PFSK-1 (cell line): ENCODE measurements around the gene CLIC3.

Source experiments
- FOXP2 ChIP-seq: optimal IDR thresholded peaks from 2 replicates; pipeline ENCODE3; 2011; ENCODE audit warnings: borderline replicate concordance, control low read depth, inconsistent platforms; ENCODE audit not compliant: insufficient read depth; ENCODE audit errors: extremely low read length, extremely low read depth
- POLR2AphosphoS5 ChIP-seq: IDR thresholded peaks from 2 replicates; pipeline ENCODE4 v1.6.1; 2012; ENCODE audit warnings: low read depth, mild to moderate bottlenecking, control low read depth, low read length, moderate library complexity
- SIN3A ChIP-seq: IDR thresholded peaks from 2 replicates; pipeline ENCODE4 v1.6.1; 2012; ENCODE audit warnings: mild to moderate bottlenecking, low read length, moderate library complexity, borderline replicate concordance; ENCODE audit not compliant: insufficient read depth
- TAF1 ChIP-seq: IDR thresholded peaks from 2 replicates; pipeline ENCODE4 v1.6.1; 2012; ENCODE audit warnings: low read length, control low read depth, borderline replicate concordance; ENCODE audit not compliant: insufficient read depth
- TF ChIP-seq, protein P1 (sequence below), 2 experiments: IDR thresholded peaks; 2 replicates each; pipeline versions ENCODE4 v1.6.1 to v1.8.0; 2011 to 2012; ENCODE audit warnings: low read depth in 2 of 2, low read length in 2 of 2, control low read depth in 1 of 2, inconsistent platforms in 1 of 2, mild to moderate bottlenecking in 1 of 2, moderate library complexity in 1 of 2; ENCODE audit not compliant: insufficient read depth in 1 of 2

The CLIC3 gene

DNA sequence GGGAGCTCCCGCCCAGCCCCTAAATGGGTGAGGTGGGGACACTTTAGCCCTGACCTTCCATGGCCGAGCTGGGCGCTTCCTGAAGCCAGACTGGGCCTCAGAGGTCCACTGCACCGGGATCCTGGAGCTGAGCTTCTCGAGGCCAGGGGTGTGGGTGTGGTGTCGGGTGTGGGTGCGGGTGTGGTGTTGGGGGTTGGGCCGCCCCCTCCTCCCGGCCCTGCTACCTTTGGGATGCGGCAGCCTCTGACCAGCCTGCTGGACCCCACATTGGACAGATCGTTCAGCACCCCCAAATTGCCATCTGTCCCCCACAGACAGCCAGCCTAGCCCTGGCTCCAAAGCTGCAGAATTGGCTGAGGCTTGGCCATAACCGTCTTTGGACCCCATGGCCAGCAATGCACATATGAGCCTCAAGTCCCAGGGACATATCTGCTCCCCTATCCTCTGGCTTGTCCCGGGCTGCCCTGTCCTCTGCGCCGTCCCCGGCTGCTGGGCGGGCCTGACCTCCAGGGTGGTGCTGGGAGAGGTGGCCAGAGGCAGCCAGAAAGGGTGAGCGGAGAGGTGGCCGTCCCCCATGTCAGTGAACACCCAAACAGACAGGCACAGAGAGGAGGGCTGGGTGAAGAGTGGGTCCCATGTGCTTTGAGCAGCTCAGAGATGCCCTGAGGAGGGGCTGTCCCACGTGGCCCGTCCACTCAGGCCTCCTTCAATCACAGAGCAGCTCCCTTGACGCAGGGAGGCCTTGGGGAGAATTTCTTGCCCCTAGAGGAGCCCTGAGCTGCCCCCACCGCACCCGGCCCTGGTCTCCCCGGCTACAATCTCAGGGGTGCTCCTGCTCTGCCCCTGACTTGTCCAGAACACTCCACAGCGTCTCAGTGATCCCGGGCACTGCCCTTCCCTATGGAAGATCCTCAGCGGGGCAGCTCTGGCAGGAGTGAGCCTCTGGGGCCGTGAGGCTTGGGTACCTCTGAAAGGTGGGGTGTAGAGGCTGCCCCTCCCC lies 22.4 kb downstream of the CLIC3 start:
- no peak for TF ChIP-seq SIN3A
- TF ChIP-seq FOXP2 = no peak
- TF ChIP-seq POLR2AphosphoS5 = no peak
- TF ChIP-seq, protein P1, sequence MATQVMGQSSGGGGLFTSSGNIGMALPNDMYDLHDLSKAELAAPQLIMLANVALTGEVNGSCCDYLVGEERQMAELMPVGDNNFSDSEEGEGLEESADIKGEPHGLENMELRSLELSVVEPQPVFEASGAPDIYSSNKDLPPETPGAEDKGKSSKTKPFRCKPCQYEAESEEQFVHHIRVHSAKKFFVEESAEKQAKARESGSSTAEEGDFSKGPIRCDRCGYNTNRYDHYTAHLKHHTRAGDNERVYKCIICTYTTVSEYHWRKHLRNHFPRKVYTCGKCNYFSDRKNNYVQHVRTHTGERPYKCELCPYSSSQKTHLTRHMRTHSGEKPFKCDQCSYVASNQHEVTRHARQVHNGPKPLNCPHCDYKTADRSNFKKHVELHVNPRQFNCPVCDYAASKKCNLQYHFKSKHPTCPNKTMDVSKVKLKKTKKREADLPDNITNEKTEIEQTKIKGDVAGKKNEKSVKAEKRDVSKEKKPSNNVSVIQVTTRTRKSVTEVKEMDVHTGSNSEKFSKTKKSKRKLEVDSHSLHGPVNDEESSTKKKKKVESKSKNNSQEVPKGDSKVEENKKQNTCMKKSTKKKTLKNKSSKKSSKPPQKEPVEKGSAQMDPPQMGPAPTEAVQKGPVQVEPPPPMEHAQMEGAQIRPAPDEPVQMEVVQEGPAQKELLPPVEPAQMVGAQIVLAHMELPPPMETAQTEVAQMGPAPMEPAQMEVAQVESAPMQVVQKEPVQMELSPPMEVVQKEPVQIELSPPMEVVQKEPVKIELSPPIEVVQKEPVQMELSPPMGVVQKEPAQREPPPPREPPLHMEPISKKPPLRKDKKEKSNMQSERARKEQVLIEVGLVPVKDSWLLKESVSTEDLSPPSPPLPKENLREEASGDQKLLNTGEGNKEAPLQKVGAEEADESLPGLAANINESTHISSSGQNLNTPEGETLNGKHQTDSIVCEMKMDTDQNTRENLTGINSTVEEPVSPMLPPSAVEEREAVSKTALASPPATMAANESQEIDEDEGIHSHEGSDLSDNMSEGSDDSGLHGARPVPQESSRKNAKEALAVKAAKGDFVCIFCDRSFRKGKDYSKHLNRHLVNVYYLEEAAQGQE (IDR thresholded peaks at IDR 0.05; ENCODE audit: insufficient read depth in 1 of 2, low read depth in 2 of 2, low read length in 2 of 2) = no peak
- no peak for TF ChIP-seq TAF1

DNA sequence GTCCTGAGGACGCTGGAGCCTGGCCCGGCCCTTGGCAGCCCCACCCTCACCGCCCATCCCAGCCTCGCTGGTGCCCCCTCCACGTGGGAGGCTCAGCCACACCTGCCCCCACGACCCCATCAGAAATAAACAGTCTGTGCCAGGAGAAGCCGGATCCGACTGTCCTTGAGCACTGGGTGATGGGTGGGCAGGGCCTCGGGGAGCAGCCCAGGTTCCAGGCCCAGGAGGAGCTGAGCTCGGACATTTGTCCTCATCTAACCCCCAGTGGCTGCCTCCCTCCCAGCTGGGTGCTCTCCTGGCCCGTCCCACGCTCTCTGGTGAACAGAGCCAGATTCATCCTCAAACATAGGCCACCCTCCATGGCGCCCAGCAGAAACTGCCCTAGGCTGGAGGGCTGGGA lies 23.6 kb downstream of the CLIC3 start:
- TF ChIP-seq POLR2AphosphoS5 = no peak
- TF ChIP-seq, protein P1 (IDR thresholded peaks at IDR 0.05; ENCODE audit: insufficient read depth in 1 of 2, low read depth in 2 of 2, low read length in 2 of 2) = no peak
- no peak for TF ChIP-seq FOXP2
- no peak for TF ChIP-seq TAF1
- no peak for TF ChIP-seq SIN3A

DNA sequence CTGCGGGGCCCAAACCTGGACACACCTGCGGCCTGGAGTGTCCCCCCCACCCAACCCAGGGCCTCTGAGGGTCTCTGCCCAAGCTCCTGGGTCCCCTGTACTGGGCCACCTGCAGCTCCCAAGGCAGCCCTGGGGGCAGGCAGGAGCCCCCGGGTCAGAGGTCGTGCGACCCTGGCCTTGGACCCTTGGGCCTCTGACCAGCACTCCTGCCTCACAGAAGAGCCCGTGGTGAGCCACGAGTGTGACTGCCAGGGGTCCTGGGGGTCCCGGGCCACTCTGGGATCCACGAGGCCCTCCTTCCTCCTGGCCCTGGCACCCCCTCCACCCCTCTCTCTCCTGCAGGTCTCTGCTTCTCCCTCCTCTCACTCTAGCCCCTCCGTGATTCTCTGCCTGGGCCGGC lies 24.0 kb downstream of the CLIC3 start:
- TF ChIP-seq FOXP2 (no peak), POLR2AphosphoS5 (no peak), SIN3A (no peak), TAF1 (no peak)
- TF ChIP-seq, protein P1 (IDR thresholded peaks at IDR 0.05; ENCODE audit: insufficient read depth in 1 of 2, low read depth in 2 of 2, low read length in 2 of 2) = no peak

DNA sequence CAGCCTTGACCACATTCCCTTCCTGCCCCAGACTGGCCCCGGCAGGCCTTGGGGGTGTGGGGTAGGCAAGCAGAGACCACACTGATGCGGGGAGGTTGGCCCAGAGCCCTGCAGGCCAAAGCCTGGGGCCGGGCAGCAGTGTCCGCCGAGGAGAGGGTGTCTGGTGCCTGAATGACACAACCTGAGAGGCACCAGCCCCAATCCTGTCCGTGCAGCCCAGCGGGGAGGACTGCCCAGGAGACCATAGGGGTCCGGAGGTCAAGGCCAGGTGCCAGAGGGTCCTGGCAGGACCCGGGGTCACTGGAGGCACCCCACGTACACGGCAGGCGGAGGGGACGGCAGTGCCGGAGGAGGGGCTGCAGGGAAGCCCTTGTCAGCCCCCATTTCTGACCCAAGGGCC lies 24.6 kb downstream of the CLIC3 start:
- no peak for TF ChIP-seq POLR2AphosphoS5
- TF ChIP-seq SIN3A = no peak
- TF ChIP-seq FOXP2 = no peak
- no peak for TF ChIP-seq TAF1
- TF ChIP-seq, protein P1 (IDR thresholded peaks at IDR 0.05; ENCODE audit: insufficient read depth in 1 of 2, low read depth in 2 of 2, low read length in 2 of 2) = no peak
